SJSA1 (cell line): ENCODE results near the gene VPS45. TPM values are rescaled to one million over a fixed set of nuclear protein-coding genes. Genes with fewer than 3 reads are reported as not detected.

Source experiments
- DNase-seq, 2 experiments: peaks; one replicate each; pipeline ENCODE4 v3.0.0-alpha.2; 2015 to 2020; ENCODE audit warnings: low spot score in 2 of 2, low read depth in 1 of 2
- H3K27ac ChIP-seq: fragments of 250-450 bp; sonication (Bioruptor Pico); 2 replicates; pipeline ENCODE4 v1.5.1; 2020; ENCODE audit warnings: mild to moderate bottlenecking, moderate library complexity
- H3K27me3 ChIP-seq: fragments of 250-450 bp; sonication (Bioruptor Pico); replicated peaks from 2 replicates; pipeline ENCODE4 v1.5.1; 2020; ENCODE audit warnings: mild to moderate bottlenecking, moderate library complexity
- H3K36me3 ChIP-seq: fragments of 250-450 bp; sonication (Bioruptor Pico); 2 replicates; pipeline ENCODE4 v1.5.1; 2020; ENCODE audit warnings: mild to moderate bottlenecking
- H3K4me1 ChIP-seq: fragments of 250-450 bp; sonication (Bioruptor Pico); replicated peaks from 2 replicates; pipeline ENCODE4 v1.6.1; 2021; ENCODE audit warnings: mild to moderate bottlenecking
- H3K4me3 ChIP-seq: fragments of 250-450 bp; sonication (Bioruptor Pico); 2 replicates; pipeline ENCODE4 v1.5.1; 2020; ENCODE audit warnings: mild to moderate bottlenecking
- H3K9me3 ChIP-seq: fragments of 250-450 bp; sonication (Bioruptor Pico); replicated peaks from 2 replicates; pipeline ENCODE4 v1.5.1; 2020; ENCODE audit warnings: mild to moderate bottlenecking
- total RNA-seq: library from RNA; depleted of rRNA; stranded (reverse); fragments of >200 nt; shearing (Covaris generic); gene quantifications from 2 replicates; pipeline ENCODE4 v1.2.3, GENCODE V29; 2014

The VPS45 gene
- total RNA-seq, 1 experiment from 2014 or later, result 54.8 TPM

- H3K27ac ChIP-seq, result peak overlapping the region; percentile 87
Measured at GRCh38 chr1:150150133-150151021, 82.8 kb downstream of the VPS45 start.

DNA sequence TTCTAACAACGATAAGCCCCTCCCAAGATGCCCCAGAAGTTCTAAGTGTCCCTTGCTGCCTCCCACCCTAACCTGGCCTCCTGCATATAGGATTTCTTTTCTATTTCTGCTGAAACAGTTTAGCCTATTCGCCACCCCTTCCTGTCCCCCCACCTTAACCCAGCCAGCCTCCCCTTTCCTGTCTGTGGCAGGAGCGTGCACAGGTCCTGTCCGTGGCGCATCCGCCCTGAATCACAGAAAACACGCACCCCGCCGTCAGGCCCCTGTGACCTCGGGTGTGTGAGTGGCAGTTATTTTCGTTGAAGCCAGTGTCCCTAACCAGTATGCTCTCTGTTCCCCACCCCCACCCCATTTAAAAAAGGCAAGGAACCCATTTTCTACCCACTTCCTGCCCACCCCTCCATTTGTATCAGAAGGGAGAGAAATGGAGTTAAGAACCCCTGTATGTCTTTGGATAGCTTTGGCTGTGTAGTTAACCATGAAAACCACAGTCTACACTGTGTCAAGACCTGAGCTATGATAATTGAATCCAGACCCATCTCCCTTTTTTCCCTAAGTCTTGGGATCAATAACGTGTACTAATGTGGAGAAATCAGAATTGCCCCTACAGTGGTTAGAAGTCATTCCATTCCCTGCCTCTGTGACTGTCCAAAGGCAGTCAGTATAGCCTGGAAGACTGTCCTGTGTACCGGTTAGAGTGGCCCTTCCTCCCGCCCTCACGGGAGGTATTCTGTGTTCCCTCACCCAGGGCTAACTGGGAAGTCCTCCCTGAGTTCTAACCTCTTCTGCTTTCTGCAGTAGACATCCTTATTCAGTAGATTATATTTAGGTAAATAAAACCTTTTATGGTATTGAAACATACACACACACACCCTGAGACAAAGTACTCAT is 84.0 kb downstream of the VPS45 start:
- H3K4me3 ChIP-seq, result peak overlapping the region; percentile 75
- peak overlapping the region; percentile 81; the same call in 1 of the 2 replicates for H3K27ac ChIP-seq
- H3K4me1 ChIP-seq, result peaks cover 41% of the 10 kb centered on the region
- H3K9me3 ChIP-seq, result no peaks in the 10 kb centered on the region
- peak in 1 of 2 experiments; percentile 26 for DNase-seq
- H3K27me3 ChIP-seq, result no peaks in the 10 kb centered on the region
- H3K36me3 ChIP-seq, result peaks cover 66% of the 10 kb centered on the region

More at GRCh38 chr1:150150133-150151021, 82.8 kb downstream of the VPS45 start:
- Histone ChIP-seq H3K27me3 (no peaks in the 10 kb centered on the region), H3K36me3 (peaks cover 56% of the 10 kb centered on the region), H3K4me1 (peaks cover 38% of the 10 kb centered on the region), H3K9me3 (no peaks in the 10 kb centered on the region), H3K4me3 (peak overlapping the region; percentile 75)
- peak in 1 of 2 experiments; percentile 37 for DNase-seq

- DNase-seq, result no peak
- Histone ChIP-seq H3K9me3 (no peaks in the 10 kb centered on the region), H3K27ac (no peak overlapping the region), H3K36me3 (peaks cover 72% of the 10 kb centered on the region), H3K4me1 (peaks cover 48% of the 10 kb centered on the region), H3K4me3 (peak overlapping the region; percentile 75; the same call in 1 of the 2 replicates), H3K27me3 (no peaks in the 10 kb centered on the region)
Measured at GRCh38 chr1:150152182-150152536, 84.6 kb downstream of the VPS45 start.

- no peak overlapping the region for H3K4me3 ChIP-seq
Measured at GRCh38 chr1:150152772-150153456, 85.3 kb downstream of the VPS45 start.

DNA sequence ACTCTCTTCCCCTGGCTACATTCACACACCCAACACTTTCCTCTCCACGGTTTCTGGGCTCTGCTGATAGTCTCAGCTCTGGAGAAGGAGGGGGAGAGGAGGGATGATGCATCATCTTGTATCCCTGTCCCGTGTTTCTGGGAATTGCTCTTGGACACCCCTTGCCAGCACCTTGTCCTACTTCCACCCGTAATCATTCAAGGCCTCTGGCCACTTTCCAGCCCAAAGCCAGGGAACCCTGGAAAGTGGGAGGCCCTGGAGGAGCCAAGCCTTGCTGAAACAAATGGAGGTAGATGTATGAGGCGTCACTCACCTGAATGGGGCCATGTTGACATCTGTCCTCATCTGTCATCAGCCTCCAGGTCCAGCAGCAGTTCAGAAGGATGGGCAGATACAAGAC is 86.6 kb downstream of the VPS45 start:
- H3K4me3 ChIP-seq, result no peak overlapping the region
- no peak for DNase-seq
- no peaks in the 10 kb centered on the region for H3K9me3 ChIP-seq
- no peaks in the 10 kb centered on the region for H3K27me3 ChIP-seq
- peaks cover 91% of the 10 kb centered on the region for H3K36me3 ChIP-seq
- H3K4me1 ChIP-seq, result peaks cover 54% of the 10 kb centered on the region
- no peak overlapping the region for H3K27ac ChIP-seq

More at GRCh38 chr1:150152772-150153456, 85.3 kb downstream of the VPS45 start:
- H3K27me3 ChIP-seq, result no peaks in the 10 kb centered on the region
- no peak overlapping the region for H3K27ac ChIP-seq
- DNase-seq, result no peak
- peaks cover 55% of the 10 kb centered on the region for H3K4me1 ChIP-seq
- peaks cover 80% of the 10 kb centered on the region for H3K36me3 ChIP-seq
- H3K9me3 ChIP-seq, result no peaks in the 10 kb centered on the region

DNA sequence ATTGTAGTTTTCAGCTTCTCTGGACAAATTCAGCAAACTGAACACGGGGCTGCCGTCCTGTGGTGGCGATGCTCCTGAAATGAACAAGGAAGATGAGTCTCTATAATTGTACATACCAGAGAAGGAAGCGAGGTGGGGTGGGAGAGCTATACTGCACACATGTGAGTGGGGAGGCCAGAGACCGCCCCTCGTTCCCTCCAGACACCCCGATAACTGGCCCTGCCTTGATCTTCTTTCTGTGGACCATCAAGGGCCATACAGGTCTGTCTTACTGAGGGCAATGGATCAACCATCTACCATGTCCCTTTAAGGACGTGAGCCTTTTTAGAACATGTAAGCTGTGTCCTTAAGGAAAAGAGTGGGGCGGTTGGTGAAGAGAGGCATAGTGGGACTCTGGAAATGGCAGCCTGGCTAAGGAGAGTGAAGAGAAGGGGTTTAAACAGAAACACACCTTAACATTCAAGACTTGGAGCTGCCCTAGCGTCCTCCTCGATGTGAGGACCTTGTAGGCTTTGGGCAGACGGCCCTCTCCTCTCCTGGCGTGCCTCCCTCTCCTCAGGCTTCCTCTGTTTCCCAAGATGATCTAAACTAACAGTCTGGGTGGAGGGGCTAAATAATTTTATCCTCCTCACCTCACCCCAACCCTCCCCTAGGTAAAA is 88.0 kb downstream of the VPS45 start:
- H3K27ac ChIP-seq, result no peak overlapping the region
- H3K4me3 ChIP-seq, result no peak overlapping the region
- no peaks in the 10 kb centered on the region for H3K9me3 ChIP-seq
- peaks cover 98% of the 10 kb centered on the region for H3K36me3 ChIP-seq
- no peaks in the 10 kb centered on the region for H3K27me3 ChIP-seq
- peaks cover 61% of the 10 kb centered on the region for H3K4me1 ChIP-seq
- no peak for DNase-seq

- Histone ChIP-seq H3K27me3 (no peaks in the 10 kb centered on the region), H3K4me3 (no peak overlapping the region), H3K4me1 (peaks cover 66% of the 10 kb centered on the region), H3K36me3 (peaks cover 98% of the 10 kb centered on the region), H3K27ac (0 out of 2 replicates have a peak overlapping the region, but pooled peaks have one; percentile 13), H3K9me3 (no peaks in the 10 kb centered on the region)
- DNase-seq, result peak; percentile 69 to 82
Measured at GRCh38 chr1:150156868-150157603, 89.5 kb downstream of the VPS45 start.

GRCh38 chr1:150159550-150159949 is 92.0 kb downstream of the VPS45 start:
- Histone ChIP-seq H3K27me3 (no peaks in the 10 kb centered on the region), H3K9me3 (no peaks in the 10 kb centered on the region), H3K36me3 (peaks cover 74% of the 10 kb centered on the region), H3K27ac (no peak overlapping the region), H3K4me1 (peaks cover 70% of the 10 kb centered on the region), H3K4me3 (no peak overlapping the region)
- DNase-seq, result no peak

DNA sequence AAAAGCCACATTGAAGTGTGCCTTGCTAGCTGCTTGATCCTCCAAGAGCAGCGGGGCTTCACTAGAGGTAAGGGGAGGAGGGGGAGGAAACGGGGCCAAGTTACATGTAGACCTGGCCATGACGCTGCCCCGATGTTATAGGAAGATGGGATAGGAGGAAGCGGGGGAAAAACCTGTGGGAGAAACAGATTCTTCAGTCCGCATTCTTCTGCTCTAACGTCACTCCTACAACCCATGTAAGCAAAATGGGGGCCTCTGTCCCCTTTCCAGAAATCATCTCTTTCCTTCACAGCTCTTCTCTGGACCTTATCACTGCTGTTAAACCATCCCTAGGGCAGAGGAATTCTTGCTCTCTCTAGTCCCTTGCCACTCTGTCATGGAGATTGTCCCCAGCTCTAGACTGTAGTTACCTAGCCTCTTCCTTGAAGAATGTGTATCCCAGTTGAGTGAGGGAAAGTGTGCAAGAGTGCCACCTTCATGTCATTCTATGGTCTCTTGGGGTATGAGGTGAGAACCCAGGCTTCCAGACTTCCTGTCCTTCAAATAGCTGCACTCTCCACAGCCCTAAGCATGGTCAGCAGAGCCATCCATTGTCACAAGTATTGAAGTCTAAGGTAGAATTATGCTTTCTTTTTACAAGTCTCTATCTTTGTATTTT is 93.5 kb downstream of the VPS45 start:
- Histone ChIP-seq H3K9me3 (no peaks in the 10 kb centered on the region), H3K27ac (no peak overlapping the region)
- DNase-seq, result no peak

DNA sequence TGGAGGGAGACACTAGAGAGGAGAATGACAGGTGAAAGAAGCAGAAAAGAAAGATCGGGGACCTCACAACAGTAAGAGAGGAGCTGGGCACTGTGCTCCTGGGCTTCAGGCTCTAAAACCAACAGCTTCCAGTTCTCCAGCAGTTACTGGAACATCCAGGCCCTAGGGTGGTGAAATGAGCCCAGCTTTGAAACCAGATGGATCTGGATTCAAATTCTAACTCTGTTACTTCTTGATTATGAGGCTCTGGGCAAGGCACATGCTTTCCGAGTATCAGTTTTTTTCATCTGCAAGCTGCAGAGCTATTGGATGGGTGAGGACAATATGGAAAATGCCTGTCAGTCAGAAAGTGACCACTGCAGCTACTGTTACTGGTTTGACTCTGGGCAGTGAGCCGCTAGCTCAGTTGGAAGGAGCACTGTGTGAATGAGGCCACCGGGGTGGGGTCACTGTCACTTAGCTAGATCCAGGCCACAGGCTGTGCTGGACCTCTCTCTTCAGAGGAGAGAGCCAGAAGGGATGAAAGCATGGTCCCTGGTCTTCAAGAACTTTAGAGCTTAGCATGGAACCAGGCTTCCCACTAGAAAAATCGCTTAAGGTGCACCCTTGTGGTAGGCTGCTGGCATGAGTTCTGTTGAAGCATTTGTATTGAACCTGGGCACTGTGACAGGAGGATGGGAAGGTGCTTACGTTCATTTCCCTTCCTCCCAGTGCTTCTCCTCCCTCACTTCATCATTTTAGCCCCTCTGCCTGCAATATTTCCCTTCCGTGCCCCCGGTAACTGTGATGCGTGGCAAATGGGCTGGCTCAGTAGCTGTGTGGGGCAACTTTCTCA is 94.4 kb downstream of the VPS45 start:
- peak in 1 of 2 experiments; percentile 28 for DNase-seq
- H3K4me3 ChIP-seq, result no peak overlapping the region
- peaks cover 50% of the 10 kb centered on the region for H3K36me3 ChIP-seq
- peak overlapping the region; percentile 74 for H3K27ac ChIP-seq
- no peaks in the 10 kb centered on the region for H3K27me3 ChIP-seq
- no peaks in the 10 kb centered on the region for H3K9me3 ChIP-seq
- H3K4me1 ChIP-seq, result peaks cover 69% of the 10 kb centered on the region

More for the DNA sequence above, 93.5 kb downstream of the VPS45 start:
- Histone ChIP-seq H3K4me3 (no peak overlapping the region), H3K4me1 (peaks cover 75% of the 10 kb centered on the region), H3K27me3 (no peaks in the 10 kb centered on the region), H3K36me3 (peaks cover 59% of the 10 kb centered on the region)

GRCh38 chr1:150162582-150162861 is 94.9 kb downstream of the VPS45 start:
- Histone ChIP-seq H3K9me3 (no peaks in the 10 kb centered on the region), H3K27me3 (no peaks in the 10 kb centered on the region), H3K27ac (peak overlapping the region; percentile 74), H3K4me1 (peaks cover 63% of the 10 kb centered on the region), H3K36me3 (peaks cover 44% of the 10 kb centered on the region), H3K4me3 (no peak overlapping the region)
- peak in 1 of 2 experiments; percentile 27 for DNase-seq
